Stimulated activated naive B cell treated with anti-CD40 and anti-IgM and Interleukin-4, amounts not matched to agents 10 μg/mL and 1 μg/mL and 100 μg/mL, for 72 hours (primary cell): Measurements from ENCODE around the gene GPR15LG.

Source experiments
- ATAC-seq, 2 donors: fragments of 150-1000 bp; cut with Tn5 transposase; replicated peaks; 2 replicates each; pipeline ENCODE4 v1.10.0; 2021; ENCODE audit warnings: moderate library complexity in 1 of 2
- DNase-seq: peaks from one replicate; pipeline ENCODE4 v3.0.0; 2021
- H3K27ac Mint-ChIP-seq: one replicate; pipeline ENCODE4 v1.8.0; 2022; ENCODE audit warnings: mild to moderate bottlenecking, mixed read lengths
- H3K27me3 Mint-ChIP-seq, 2 donors: one replicate each; pipeline ENCODE4 v1.8.0; 2022; ENCODE audit warnings: mixed read lengths in 2 of 2
- H3K36me3 Mint-ChIP-seq, 2 donors: one replicate each; pipeline ENCODE4 v1.8.0; 2022; ENCODE audit warnings: mixed read lengths in 2 of 2, mild to moderate bottlenecking in 1 of 2
- H3K4me1 Mint-ChIP-seq, 2 donors: one replicate each; pipeline ENCODE4 v1.8.0; 2022; ENCODE audit warnings: mixed read lengths in 2 of 2, mild to moderate bottlenecking in 1 of 2
- H3K4me3 Mint-ChIP-seq, 2 donors: one replicate each; pipeline ENCODE4 v1.8.0; 2022; ENCODE audit warnings: mild to moderate bottlenecking in 2 of 2, mixed read lengths in 2 of 2, moderate library complexity in 1 of 2
- H3K9me3 Mint-ChIP-seq, 2 donors: one replicate each; pipeline ENCODE4 v1.8.0; 2022; ENCODE audit warnings: mixed read lengths in 2 of 2, mild to moderate bottlenecking in 1 of 2

Gene GPR15LG

DNA sequence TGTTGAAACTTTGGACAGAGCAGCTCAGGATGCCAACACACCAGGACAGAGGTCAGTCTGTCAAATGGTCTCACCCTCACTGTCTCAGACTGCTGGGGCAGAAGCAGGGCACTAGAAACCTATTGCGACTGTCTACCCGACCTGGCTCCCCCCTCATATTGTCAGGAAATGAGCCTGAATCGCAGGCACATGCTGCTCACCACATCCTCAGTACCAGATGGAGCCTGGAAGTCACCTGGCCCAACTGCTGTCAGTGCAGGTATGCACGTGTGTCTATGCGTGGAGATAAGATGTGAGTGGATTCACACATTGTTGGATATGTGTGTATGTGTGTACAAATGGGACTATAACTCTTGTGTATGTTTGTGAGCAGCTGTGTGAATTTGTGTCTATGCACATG is 17.5 kb downstream of the GPR15LG start:
- no peak for ATAC-seq
- Mint-ChIP-seq H3K36me3 (no peaks in the 10 kb centered on the region), H3K27ac (no peak overlapping the region), H3K4me3 (no peak overlapping the region), H3K9me3 (no peaks in the 10 kb centered on the region), H3K4me1 (peaks cover 4 to 5% of the 10 kb centered on the region in 2 donors), H3K27me3 (peaks cover 30 to 46% of the 10 kb centered on the region in 2 donors)
- no peak for DNase-seq

DNA sequence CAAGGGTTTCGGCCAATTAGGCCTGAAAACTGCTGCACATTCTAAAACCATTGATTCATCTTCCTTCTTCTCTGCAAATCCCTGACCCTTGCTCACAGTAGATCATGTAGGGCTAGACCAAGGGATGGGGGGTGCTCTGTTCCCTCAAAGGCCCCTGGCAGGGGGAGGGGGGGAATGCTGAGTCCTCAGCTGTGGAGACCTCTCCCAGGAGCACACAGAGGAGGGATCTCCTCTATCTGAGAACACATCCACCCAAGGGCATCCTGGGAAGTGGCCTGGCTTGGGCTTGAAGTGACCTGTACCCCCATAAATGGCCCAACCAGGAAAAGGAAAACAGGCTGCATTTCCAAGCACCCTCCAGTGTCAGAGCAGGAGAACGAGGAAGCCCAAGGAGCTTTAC is 19.7 kb downstream of the GPR15LG start:
- Mint-ChIP-seq H3K4me3 (no peak overlapping the region), H3K36me3 (no peaks in the 10 kb centered on the region), H3K27ac (no peak overlapping the region), H3K27me3 (peaks cover 48 to 66% of the 10 kb centered on the region in 2 donors), H3K4me1 (peaks cover 4 to 5% of the 10 kb centered on the region in 2 donors), H3K9me3 (no peaks in the 10 kb centered on the region)
- ATAC-seq (no peak), DNase-seq (no peak)

DNA sequence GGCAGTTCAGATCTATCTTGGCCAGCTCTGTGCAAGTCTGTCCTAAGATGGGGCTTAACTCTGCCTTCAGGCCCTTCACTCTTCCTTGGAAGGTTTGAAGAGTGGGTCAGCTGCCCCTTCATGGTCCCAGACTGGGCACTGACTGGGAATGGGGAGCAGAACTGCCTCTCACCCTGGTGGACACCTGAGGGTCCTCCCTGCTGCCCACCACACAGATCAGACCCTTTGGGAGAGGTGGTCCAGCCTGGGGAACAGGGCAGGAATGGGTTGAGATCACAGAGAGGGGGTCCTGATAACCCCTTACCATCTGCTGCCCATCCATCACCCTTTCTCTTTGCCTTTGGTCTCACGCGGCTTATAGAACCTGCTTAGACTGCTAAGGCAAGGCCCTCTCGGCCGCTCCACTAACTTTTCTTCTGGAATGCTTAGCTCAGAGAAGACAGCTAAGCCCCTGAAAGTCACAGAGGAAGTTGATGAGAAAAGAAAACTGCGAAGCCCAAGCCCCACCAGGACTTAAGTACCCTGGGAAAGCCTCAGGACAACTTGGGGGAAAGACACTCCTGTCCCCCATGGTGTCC is 20.3 kb downstream of the GPR15LG start:
- no peaks in the 10 kb centered on the region for H3K36me3 Mint-ChIP-seq
- peak in 1 of 2 donors; percentile 18 for ATAC-seq
- H3K4me1 Mint-ChIP-seq: peaks cover 4 to 5% of the 10 kb centered on the region in 2 donors
- H3K27me3 Mint-ChIP-seq: peaks cover 53 to 70% of the 10 kb centered on the region in 2 donors
- H3K9me3 Mint-ChIP-seq: no peaks in the 10 kb centered on the region
- peak overlapping the region in 1 of 2 donors; percentile 74 for H3K4me3 Mint-ChIP-seq
- no peak for DNase-seq
- no peak overlapping the region for H3K27ac Mint-ChIP-seq

DNA sequence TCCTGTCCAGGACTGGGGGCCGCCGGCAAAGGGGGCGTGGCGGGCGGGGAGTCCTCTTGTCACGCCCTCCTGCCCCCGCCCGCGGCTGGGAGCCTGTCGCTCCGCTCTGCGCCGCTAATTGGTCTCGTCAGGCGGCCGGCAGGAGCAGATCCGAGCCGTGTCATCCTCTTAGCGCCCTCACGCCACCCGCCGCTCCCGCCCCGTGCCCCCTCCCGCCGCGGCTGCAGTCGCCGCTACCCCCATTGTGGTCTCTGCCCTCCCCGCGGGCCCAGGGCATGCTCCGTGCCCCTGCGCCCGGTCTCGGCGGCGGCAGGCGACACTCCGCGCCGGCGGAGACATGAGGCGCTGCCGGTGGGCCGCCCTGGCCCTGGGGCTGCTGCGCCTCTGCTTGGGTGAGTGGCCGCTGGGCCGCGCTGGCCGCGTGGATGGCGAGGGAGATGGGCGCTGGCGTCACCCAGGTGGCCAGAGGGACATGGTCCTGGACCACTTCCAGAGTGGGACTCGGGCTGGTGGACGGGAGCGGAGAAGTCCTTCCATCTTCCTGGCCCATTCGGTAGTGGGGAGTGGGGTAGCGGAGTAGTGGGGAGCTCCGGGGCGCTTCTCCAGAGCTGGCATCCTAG is 20.9 kb downstream of the GPR15LG start, which contains the start of gene CDHR1:
CDHR1 (plus strand) TSS at position 114 of the 620 bp plus-strand sequence; CDS start at position 338, 224 bp downstream.
- Mint-ChIP-seq H3K9me3 (no peaks in the 10 kb centered on the region), H3K27ac (no peak within 1 kb of the TSS), H3K27me3 (peaks cover 53 to 70% of the 10 kb centered on the region in 2 donors)

DNA sequence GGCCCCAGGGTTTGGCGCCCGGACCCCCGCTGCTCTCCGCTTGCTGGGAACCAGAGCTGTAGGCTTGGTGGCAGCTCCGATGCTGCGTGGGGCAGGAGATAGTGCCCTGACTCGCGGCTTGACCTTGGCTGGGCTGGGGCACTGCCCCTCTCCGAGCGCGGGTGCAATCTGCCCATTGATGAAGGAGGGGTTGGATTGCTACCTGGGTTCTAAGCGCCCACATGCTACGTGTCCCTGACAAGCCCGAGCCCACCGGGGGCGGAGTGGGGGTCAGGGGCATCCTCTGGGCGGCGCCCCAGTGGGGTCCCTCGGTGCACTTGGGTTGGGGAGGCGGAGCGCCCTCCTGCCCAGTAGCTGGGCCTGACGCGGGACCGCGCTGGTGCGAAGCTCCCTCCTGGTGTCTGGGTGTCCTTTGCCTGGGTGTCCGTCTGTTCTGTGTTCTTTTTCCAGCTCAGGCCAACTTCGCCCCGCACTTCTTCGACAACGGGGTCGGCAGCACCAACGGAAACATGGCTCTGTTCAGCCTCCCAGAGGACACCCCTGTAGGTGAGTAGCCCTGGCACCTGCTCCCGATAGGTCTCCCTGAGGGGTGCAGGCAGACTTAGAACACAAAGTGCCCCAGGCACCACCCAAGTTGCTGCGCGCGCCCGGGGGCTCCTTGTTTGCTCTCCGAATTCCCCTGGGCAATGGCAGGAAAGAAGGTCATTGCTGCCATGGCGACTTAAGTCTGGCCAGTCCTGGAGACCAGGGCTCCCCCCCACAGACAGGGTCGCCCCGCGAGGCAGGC is 21.6 kb downstream of the GPR15LG start:
- Mint-ChIP-seq H3K4me3 (peak overlapping the region; percentile 74 to 75), H3K9me3 (no peaks in the 10 kb centered on the region), H3K4me1 (peaks cover 4 to 5% of the 10 kb centered on the region in 2 donors), H3K36me3 (no peaks in the 10 kb centered on the region), H3K27ac (no peak overlapping the region), H3K27me3 (peaks cover 55 to 71% of the 10 kb centered on the region in 2 donors)
- DNase-seq: no peak
- peak in 1 of 2 donors; percentile 7 for ATAC-seq

More for the DNA sequence above, 20.9 kb downstream of the GPR15LG start, which contains the start of gene CDHR1:
- peak; percentile 79 to 81 for ATAC-seq
- no peak for DNase-seq
- Mint-ChIP-seq H3K4me1 (peaks cover 4 to 5% of the 10 kb centered on the region in 2 donors), H3K36me3 (no peaks in the 10 kb centered on the region), H3K4me3 (peak within 1 kb of the TSS; percentile 74 to 75)

DNA sequence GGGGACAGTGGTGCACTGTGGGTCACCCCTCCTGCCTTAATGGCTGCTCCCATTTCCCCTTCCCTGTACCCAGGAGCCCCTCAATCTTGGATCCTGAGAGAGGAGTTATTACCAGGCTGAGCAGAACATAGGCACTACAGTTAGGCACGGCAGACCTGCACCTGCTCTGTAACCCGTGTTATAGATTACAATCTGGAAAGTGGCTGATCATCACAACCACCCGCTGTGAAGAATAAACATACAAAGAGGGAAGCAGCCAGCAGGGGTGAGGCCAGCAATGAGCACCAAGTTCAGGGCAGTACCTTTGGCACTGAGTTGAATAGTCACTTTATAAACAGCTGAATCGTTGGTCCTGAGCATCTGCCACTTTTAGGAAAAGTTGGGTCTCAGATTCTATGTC is 22.5 kb downstream of the GPR15LG start:
- Mint-ChIP-seq H3K4me1 (peaks cover 4 to 5% of the 10 kb centered on the region in 2 donors), H3K36me3 (no peaks in the 10 kb centered on the region), H3K4me3 (no peak overlapping the region), H3K9me3 (no peaks in the 10 kb centered on the region), H3K27me3 (peaks cover 57 to 73% of the 10 kb centered on the region in 2 donors), H3K27ac (no peak overlapping the region)
- no peak for DNase-seq
- peak in 1 of 2 donors; percentile 17 for ATAC-seq

DNA sequence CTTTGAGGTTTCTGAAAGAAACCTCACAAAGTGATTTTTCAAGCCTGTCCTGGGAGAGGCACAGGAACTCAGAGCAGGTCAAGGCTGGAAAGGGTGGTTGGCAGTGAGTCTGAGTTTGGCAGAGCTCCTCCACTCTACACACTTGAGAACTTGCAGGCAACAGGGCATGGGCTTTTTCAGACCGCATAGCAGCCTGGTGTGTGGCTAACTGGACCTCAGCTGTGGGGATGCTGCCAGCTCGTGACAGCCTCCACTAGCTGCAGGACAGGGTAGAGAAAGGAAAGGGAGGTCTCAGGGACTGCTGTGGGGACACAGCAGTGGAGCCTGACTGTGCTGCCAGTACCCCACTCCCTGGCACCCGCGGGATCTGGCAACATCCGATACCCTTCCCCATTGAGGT is 23.3 kb downstream of the GPR15LG start:
- DNase-seq: no peak
- Mint-ChIP-seq H3K36me3 (no peaks in the 10 kb centered on the region), H3K27ac (no peak overlapping the region), H3K9me3 (no peaks in the 10 kb centered on the region), H3K27me3 (peaks cover 52 to 66% of the 10 kb centered on the region in 2 donors), H3K4me1 (peaks cover 4 to 5% of the 10 kb centered on the region in 2 donors), H3K4me3 (no peak overlapping the region)
- ATAC-seq: no peak

DNA sequence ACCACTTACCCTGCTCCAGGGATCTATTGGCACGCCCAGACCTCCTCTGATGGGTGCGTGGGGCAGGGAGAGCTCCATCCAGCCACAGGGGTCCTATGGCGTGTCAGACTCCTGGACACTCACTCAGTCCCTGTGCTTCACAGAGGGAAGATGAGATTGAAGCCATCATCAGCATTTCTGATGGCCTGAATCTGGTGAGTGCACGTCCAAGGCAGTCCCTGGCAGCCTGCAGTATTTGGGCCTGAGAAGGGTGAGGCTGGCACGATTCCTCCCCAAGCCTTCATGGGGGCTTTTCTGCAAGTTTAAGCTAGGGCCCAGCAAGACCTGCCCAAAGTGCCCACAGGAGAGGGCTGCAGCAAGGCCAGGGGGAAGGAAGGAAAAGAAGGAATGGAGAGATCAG is 24.0 kb downstream of the GPR15LG start:
- Mint-ChIP-seq H3K4me3 (no peak overlapping the region), H3K4me1 (peaks cover 4 to 5% of the 10 kb centered on the region in 2 donors), H3K27ac (no peak overlapping the region), H3K9me3 (no peaks in the 10 kb centered on the region), H3K27me3 (peaks cover 46 to 59% of the 10 kb centered on the region in 2 donors), H3K36me3 (no peaks in the 10 kb centered on the region)
- ATAC-seq: no peak
- DNase-seq: no peak

DNA sequence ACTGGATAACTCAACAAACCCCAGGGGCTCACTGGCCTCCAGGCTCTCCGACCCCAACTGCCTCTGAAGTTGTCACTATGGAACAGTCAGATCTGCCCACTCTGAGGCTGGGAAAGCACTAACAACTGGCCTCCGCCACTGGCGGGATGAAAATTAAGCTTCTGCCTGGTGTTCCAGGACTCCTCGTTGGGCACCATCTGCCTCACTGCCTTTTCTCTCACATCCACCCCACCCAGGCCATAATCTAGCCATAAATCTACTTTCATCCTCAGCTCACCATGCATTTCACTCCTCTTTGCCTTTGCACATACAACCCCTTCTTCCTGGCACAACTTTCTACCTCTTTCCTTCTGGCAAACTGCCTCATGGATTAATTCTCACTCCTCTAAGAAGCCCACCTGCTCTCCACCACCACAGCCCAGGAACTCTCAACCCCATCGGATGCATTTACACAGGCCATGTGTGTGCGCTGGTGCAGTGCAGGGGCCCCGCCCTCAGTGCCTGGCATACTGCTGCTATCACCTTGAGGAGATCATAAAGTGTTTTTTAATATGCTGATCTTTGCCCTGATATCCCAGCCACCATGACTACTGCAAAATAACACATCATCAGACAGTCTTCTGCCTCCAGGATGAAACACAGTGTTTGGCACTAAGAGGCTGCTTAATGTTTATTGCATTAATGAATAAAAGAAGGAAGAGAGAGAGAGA is 24.8 kb downstream of the GPR15LG start:
- peaks cover 43 to 52% of the 10 kb centered on the region in 2 donors for H3K27me3 Mint-ChIP-seq
- H3K27ac Mint-ChIP-seq: no peak overlapping the region
- ATAC-seq (no peak), DNase-seq (no peak)
- no peaks in the 10 kb centered on the region for H3K9me3 Mint-ChIP-seq
- no peak overlapping the region for H3K4me3 Mint-ChIP-seq
- H3K36me3 Mint-ChIP-seq: no peaks in the 10 kb centered on the region
- peaks cover 4 to 5% of the 10 kb centered on the region in 2 donors for H3K4me1 Mint-ChIP-seq

DNA sequence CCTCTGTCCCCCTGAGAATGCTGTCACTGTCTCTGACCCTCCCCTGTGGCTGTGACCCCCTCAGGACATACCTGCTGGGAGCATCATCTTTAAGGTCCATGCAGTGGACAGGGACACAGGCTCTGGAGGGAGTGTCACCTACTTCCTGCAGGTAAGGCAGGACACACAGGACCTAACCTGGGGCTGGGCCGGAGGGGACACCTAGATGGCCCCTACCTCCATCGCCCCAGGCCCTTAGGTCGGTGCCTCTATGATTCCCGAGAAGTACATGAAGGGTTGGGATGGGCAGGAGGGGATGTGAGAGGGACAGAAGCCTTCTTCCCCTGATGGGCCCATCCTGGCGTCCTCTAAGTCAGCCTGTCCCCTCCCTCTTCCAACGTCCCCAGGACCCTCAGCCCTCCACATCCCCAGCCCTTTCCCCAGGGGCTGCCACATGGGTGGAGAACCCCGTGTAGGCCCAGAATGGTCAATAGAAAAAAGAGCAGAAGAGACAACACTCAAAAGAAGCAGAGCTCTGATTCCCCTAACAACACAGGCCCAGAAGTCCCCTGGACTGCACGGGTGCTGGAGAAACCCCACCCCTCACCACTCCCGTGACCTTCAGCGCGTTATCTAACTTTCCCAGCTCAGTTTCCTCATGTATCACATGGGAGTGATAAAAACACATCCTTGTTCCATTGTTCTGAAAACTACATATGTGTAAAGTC is 27.1 kb downstream of the GPR15LG start:
- no peak for DNase-seq
- H3K9me3 Mint-ChIP-seq: no peaks in the 10 kb centered on the region
- H3K36me3 Mint-ChIP-seq: no peaks in the 10 kb centered on the region
- peaks cover 42 to 43% of the 10 kb centered on the region in 2 donors for H3K27me3 Mint-ChIP-seq
- ATAC-seq: no peak
- H3K4me1 Mint-ChIP-seq: peaks cover 0 to 4% of the 10 kb centered on the region in 2 donors
- H3K27ac Mint-ChIP-seq: peak overlapping the region; percentile 5
- H3K4me3 Mint-ChIP-seq: no peak overlapping the region

DNA sequence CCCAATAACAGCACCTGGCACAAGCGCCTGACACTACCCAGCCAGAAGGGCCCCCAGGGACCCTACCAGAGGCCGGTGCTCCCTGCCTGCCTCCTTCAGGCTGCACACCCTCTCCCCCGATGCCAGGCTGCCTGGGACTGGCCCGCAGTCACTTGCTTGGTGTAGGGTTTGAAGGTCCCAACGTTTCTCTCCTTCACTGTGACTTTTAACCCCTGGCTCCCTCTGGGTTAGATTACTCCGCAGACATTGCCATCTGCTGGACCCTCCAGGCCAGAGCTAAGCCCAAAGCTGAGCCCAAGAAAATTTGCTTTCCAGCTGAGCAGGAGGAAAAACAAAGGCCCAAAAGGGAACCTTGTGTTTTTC is 27.6 kb downstream of the GPR15LG start:
- no peak overlapping the region for H3K4me3 Mint-ChIP-seq
- H3K4me1 Mint-ChIP-seq: peaks cover 0 to 4% of the 10 kb centered on the region in 2 donors
- peaks cover 39 to 41% of the 10 kb centered on the region in 2 donors for H3K27me3 Mint-ChIP-seq
- H3K36me3 Mint-ChIP-seq: no peaks in the 10 kb centered on the region
- ATAC-seq: peak in 1 of 2 donors; percentile 25
- no peak overlapping the region for H3K27ac Mint-ChIP-seq
- H3K9me3 Mint-ChIP-seq: no peaks in the 10 kb centered on the region
- DNase-seq: no peak

DNA sequence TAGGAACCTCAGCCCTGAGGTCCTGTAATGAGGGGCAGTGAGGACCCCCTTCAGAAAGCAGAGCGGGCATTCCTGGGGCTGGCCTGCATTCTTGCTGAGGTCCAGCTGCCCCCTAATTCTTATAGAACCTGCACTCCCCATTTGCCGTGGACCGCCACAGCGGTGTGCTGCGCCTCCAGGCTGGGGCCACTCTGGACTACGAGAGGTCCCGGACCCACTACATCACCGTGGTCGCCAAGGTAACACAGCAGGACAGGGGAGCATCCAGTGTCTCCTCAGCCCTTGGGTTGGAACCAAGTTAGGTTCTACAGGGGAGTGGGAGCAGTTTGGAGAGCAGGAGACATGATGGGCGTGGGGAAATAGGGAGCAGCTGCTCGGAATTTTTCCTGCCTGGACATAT is 28.1 kb downstream of the GPR15LG start:
- DNase-seq (no peak), ATAC-seq (no peak)
- H3K27ac Mint-ChIP-seq: no peak overlapping the region
- peaks cover 0 to 4% of the 10 kb centered on the region in 2 donors for H3K4me1 Mint-ChIP-seq
- H3K9me3 Mint-ChIP-seq: no peaks in the 10 kb centered on the region
- H3K36me3 Mint-ChIP-seq: no peaks in the 10 kb centered on the region
- peaks cover 35 to 39% of the 10 kb centered on the region in 2 donors for H3K27me3 Mint-ChIP-seq
- H3K4me3 Mint-ChIP-seq: no peak overlapping the region

DNA sequence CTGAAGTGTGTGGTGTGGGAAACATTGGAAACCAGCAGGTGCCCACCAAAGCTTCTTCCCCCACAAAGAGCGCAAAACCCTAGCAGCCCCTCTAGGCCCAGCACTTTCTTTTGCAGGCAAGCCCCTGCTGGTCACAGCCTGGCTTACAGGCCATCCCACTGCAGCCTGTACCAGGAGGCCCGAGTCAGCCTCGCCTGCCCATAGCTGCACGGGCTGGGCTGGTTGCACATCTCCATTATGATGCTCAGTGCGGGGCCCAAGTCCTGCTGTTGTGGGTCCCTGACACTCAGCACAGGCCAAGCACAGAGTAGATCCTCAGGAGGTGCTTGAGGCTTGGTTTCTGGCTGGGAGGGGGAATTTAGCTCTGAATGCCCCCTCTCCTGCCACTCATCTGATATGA is 28.7 kb downstream of the GPR15LG start:
- Mint-ChIP-seq H3K27me3 (peaks cover 35 to 38% of the 10 kb centered on the region in 2 donors), H3K4me1 (peaks cover 0 to 4% of the 10 kb centered on the region in 2 donors), H3K36me3 (no peaks in the 10 kb centered on the region), H3K9me3 (no peaks in the 10 kb centered on the region), H3K27ac (no peak overlapping the region), H3K4me3 (no peak overlapping the region)
- DNase-seq (no peak), ATAC-seq (no peak)
